Fibroblast of the aortic adventitia (primary cell): Measurements from ENCODE around the gene DUS2. TPM values are rescaled to one million over a fixed set of nuclear protein-coding genes. Genes with fewer than 3 reads are reported as not detected.

Source experiments
- DNase-seq: peaks from one replicate; pipeline ENCODE4 v3.0.0-alpha.2; 2010; ENCODE audit warnings: low read depth
- H3K4me3 ChIP-seq: 2 replicates; pipeline ENCODE4 v1.5.1; 2011; ENCODE audit warnings: low read depth, mild to moderate bottlenecking, control low read depth, low read length, moderate library complexity
- CTCF ChIP-seq: IDR thresholded peaks from 2 replicates; pipeline ENCODE4 v1.5.1; 2011; ENCODE audit warnings: mild to moderate bottlenecking, low read length, control low read depth, inconsistent platforms; ENCODE audit not compliant: insufficient read depth
- total RNA-seq: library from RNA; depleted of rRNA; stranded (reverse); fragments of >200 nt; gene quantifications from 2 replicates; pipeline ENCODE4 v1.2.3, GENCODE V29; 2012; ENCODE audit warnings: low replicate concordance

DUS2 gene
- total RNA-seq, 1 donor, result 14.6 TPM

GRCh38 chr16:68047987-68048386, 24.9 kb downstream of the DUS2 start:
- DNase-seq, result no peak
- TF ChIP-seq CTCF, result no peak
- H3K4me3 ChIP-seq, result no peak overlapping the region

- no peak for TF ChIP-seq CTCF
- no peak for DNase-seq
- no peak overlapping the region for H3K4me3 ChIP-seq
Observed at GRCh38 chr16:68049449-68049848, 26.4 kb downstream of the DUS2 start.

GRCh38 chr16:68055395-68055794, 32.3 kb downstream of the DUS2 start:
- no peak for TF ChIP-seq CTCF
- H3K4me3 ChIP-seq, result no peak overlapping the region
- DNase-seq, result no peak

GRCh38 chr16:68059804-68060203, 36.7 kb downstream of the DUS2 start:
- no peak overlapping the region for H3K4me3 ChIP-seq
- TF ChIP-seq CTCF, result no peak
- DNase-seq, result no peak

- DNase-seq, result no peak
Observed at GRCh38 chr16:68061396-68061795, 38.3 kb downstream of the DUS2 start.

GRCh38 chr16:68062910-68063393, 39.9 kb downstream of the DUS2 start:
- TF ChIP-seq CTCF, result no peak
- H3K4me3 ChIP-seq, result no peak overlapping the region
- DNase-seq, result no peak

More at GRCh38 chr16:68061396-68061795, 38.3 kb downstream of the DUS2 start:
- H3K4me3 ChIP-seq, result no peak overlapping the region
- no peak for TF ChIP-seq CTCF

- H3K4me3 ChIP-seq, result no peak overlapping the region
- peak; percentile 95 for DNase-seq
- peak; percentile 89 for TF ChIP-seq CTCF
Observed at GRCh38 chr16:68064791-68065365, 41.8 kb downstream of the DUS2 start.
